K562 (cell line): ENCODE results near the gene ATP4B. TPM values are rescaled to one million over a fixed set of nuclear protein-coding genes. Genes with fewer than 3 reads are reported as not detected.

Source experiments
- ATAC-seq: fragments of 200-7000 bp; cut with Tn5 transposase; 3 replicates; pipeline ENCODE4 v1.9.1; 2020; ENCODE audit warnings: moderate library complexity
- BruUV-seq: library from RNA; stranded (reverse); fragments of 400-500 nt; replicated peaks from 2 replicates; lab custom pipeline; 2021; lab: Mats Ljungman, UMichigan
- CTCF ChIA-PET: fragments of 300-600 bp; formaldehyde crosslinking; extraction: SDS; loops from one replicate; lab custom pipeline; 2021; ENCODE audit warnings: low intra/inter-chr PET ratio; lab: Yijun Ruan, JAX
- POLR2A ChIA-PET: fragments of 300-600, 350-650 bp; sonication (Branson Sonifier 250); formaldehyde crosslinking; extraction: SDS; loops from one replicate; lab custom pipeline; 2021; ENCODE audit warnings: antibody characterized with exemption, inconsistent platforms; lab: Yijun Ruan, JAX
- DNase-seq, 4 experiments: peaks; one replicate each; pipeline versions ENCODE4 v3.0.0 to v3.0.0-alpha.2; 2011 to 2018; ENCODE audit warnings: low spot score in 3 of 4, mixed read lengths in 3 of 4; ENCODE audit errors: extremely low read depth in 1 of 4
- FAIRE-seq: peaks from 2 replicates; lab custom pipeline; 2011; peaks lifted over from hg19 to GRCh38; lab: Jason Lieb, UNC
- H2AFZ ChIP-seq: 2 replicates; pipeline ENCODE4 v1.6.0; 2011; ENCODE audit warnings: low read depth, low read length, control low read depth, inconsistent platforms
- H3K27ac ChIP-seq: fragments of 200-600 bp; 3 replicates; pipeline ENCODE4 v1.8.0; 2011; ENCODE audit warnings: low read depth, mild to moderate bottlenecking, control low read depth, inconsistent platforms, low read length, moderate library complexity, mixed read lengths; ENCODE audit errors: extremely low read depth
- H3K27me3 ChIP-seq, 2 experiments: fragments of 300-600 bp in 1 of 2; 2 replicates in 1 of 2; 3 replicates in 1 of 2; pipeline versions ENCODE4 v1.6.0 to v1.8.0; 2011; ENCODE audit warnings: inconsistent platforms in 2 of 2, low read length in 2 of 2, mild to moderate bottlenecking in 1 of 2, mixed read lengths in 1 of 2, moderate library complexity in 1 of 2; ENCODE audit not compliant: control insufficient read depth in 2 of 2, insufficient read depth in 2 of 2
- H3K36me3 ChIP-seq: fragments of 300-600 bp; 3 replicates; pipeline ENCODE4 v1.8.0; 2011; ENCODE audit warnings: mild to moderate bottlenecking, low read length, inconsistent platforms; ENCODE audit not compliant: control insufficient read depth, insufficient read depth
- H3K4me1 ChIP-seq, 2 experiments: fragments of 200-600 bp in 1 of 2; replicated peaks in 1 of 2; 2 replicates in 1 of 2; 3 replicates in 1 of 2; pipeline versions ENCODE4 v1.5.1 to v1.8.0; 2011; ENCODE audit warnings: inconsistent platforms in 2 of 2, low read length in 2 of 2, mild to moderate bottlenecking in 1 of 2, mixed read lengths in 1 of 2, moderate library complexity in 1 of 2; ENCODE audit not compliant: control insufficient read depth in 2 of 2, insufficient read depth in 2 of 2
- H3K4me2 ChIP-seq: 2 replicates; pipeline ENCODE4 v1.6.1; 2011; ENCODE audit warnings: low read length, control low read depth, inconsistent platforms, mixed read lengths; ENCODE audit not compliant: insufficient read depth
- H3K4me3 ChIP-seq: fragments of 200-600 bp; sonication (generic), shearing (Covaris generic); 2 replicates; pipeline ENCODE4 v1.5.1; 2016; ENCODE audit warnings: control low read depth, inconsistent platforms
- H3K79me2 ChIP-seq: fragments of 200-600 bp; 3 replicates; pipeline ENCODE4 v1.8.0; 2011; ENCODE audit warnings: low read length, inconsistent platforms; ENCODE audit not compliant: control insufficient read depth, insufficient read depth
- H3K9ac ChIP-seq, 2 experiments: 2 replicates each; pipeline versions ENCODE4 v1.6.0 to v1.6.1; 2011; ENCODE audit warnings: low read depth in 2 of 2, low read length in 2 of 2, control low read depth in 1 of 2, inconsistent platforms in 1 of 2, mild to moderate bottlenecking in 1 of 2, mixed read lengths in 1 of 2; ENCODE audit not compliant: insufficient read depth in 1 of 2
- H3K9me1 ChIP-seq: one replicate; pipeline ENCODE4 v1.6.0; 2011; ENCODE audit warnings: inconsistent platforms, mild to moderate bottlenecking, low read length, moderate library complexity; ENCODE audit not compliant: control insufficient read depth, insufficient read depth
- H3K9me3 ChIP-seq: replicated peaks from 2 replicates; pipeline ENCODE4 v1.5.1; 2011; ENCODE audit warnings: low read depth, low read length, inconsistent platforms; ENCODE audit not compliant: control insufficient read depth, insufficient read depth
- H4K20me1 ChIP-seq: replicated peaks from 2 replicates; pipeline ENCODE4 v1.6.1; 2011; ENCODE audit warnings: low read length, inconsistent platforms, mixed read lengths; ENCODE audit not compliant: control insufficient read depth, insufficient read depth
- CBX5 ChIP-seq: IDR thresholded peaks from 2 replicates; pipeline ENCODE4 v1.6.1; 2014; ENCODE audit warnings: low read depth, borderline replicate concordance
- EP300 ChIP-seq: IDR thresholded peaks from 2 replicates; pipeline ENCODE4 v1.6.1; 2012; ENCODE audit warnings: low read length, improper control_type of control experiment
- MBD2 ChIP-seq: sonication (generic); IDR thresholded peaks from 2 replicates; pipeline ENCODE4 v1.6.1; 2016; ENCODE audit warnings: low read depth, borderline replicate concordance
- NFIC ChIP-seq: fragments of 450-650 bp; IDR thresholded peaks from 2 replicates; pipeline ENCODE4 v1.6.1; 2017; ENCODE audit warnings: mild to moderate bottlenecking, inconsistent platforms
- RBM17 ChIP-seq: fragments of 200-400 bp; formaldehyde crosslinking; IDR thresholded peaks from 2 replicates; pipeline ENCODE4 v1.6.1; 2017; ENCODE audit warnings: low read depth, mild to moderate bottlenecking, low read length, borderline replicate concordance
- RNF219 ChIP-seq: fragments of 250-450 bp; sonication (Bioruptor Pico); IDR thresholded peaks from 2 replicates; pipeline ENCODE4 v1.5.0; 2022; ENCODE audit warnings: mild to moderate bottlenecking
- SETDB1 ChIP-seq: IDR thresholded peaks from one replicate; pipeline ENCODE4 v1.6.1; 2012; ENCODE audit warnings: low read length, control low read depth, inconsistent platforms
- SPI1 ChIP-seq: IDR thresholded peaks from 2 replicates; pipeline ENCODE4 v1.6.1; 2011; ENCODE audit warnings: low read depth, low read length, control low read depth, borderline replicate concordance
- ZNF217 ChIP-seq: sonication (generic); formaldehyde crosslinking; IDR thresholded peaks from 2 replicates; pipeline ENCODE4 v1.8.0; 2022; ENCODE audit warnings: mild to moderate bottlenecking, missing genetic modification reagents
- ZNF282 ChIP-seq: sonication (generic); formaldehyde crosslinking; IDR thresholded peaks from 2 replicates; pipeline ENCODE4 v1.8.1; 2023; ENCODE audit warnings: missing genetic modification reagents
- whole genome bisulfite sequencing: fragments of 100-300 bp; shearing (Covaris generic); methylation state at CpG from one replicate; pipeline ENCODE4 v1.1.6; 2016; ENCODE audit warnings: low coverage, mixed read lengths; ENCODE audit not compliant: insufficient coverage; ENCODE audit errors: missing lambda C conversion rate; 5-methylcytosine and 5-hydroxymethylcytosine counted together
- in situ Hi-C: fragments of 300-500 bp; cut with MboI; formaldehyde crosslinking; loops from 4 replicates; pipeline ENCODE4 v1.15.0; 2018; ENCODE audit warnings: inconsistent platforms, mixed read lengths
- intact Hi-C: fragments of 100-400 bp; cut with micrococcal nuclease; formaldehyde crosslinking; loops from 2 replicates; pipeline ENCODE4 v1.14.2; 2022
- polyA plus RNA-seq, 8 experiments: library from polyadenylated mRNA; depleted of rRNA in 4 of 8; stranded (reverse) in 5 of 8; unstranded in 3 of 8; fragments of >200 nt; fragmentation: Nextera tagmentation in 2 of 8; fragmentation: Illumina TruSeq in 1 of 8; extraction: Ambion mirVana in 2 of 8; extraction: Trizol in 1 of 8; gene quantifications; 2 replicates each; pipeline versions ENCODE4 v1.2.1 to v1.2.3, GENCODE V29; 2011 to 2014; ENCODE audit warnings: inconsistent platforms in 1 of 8, missing spikeins in 1 of 8
- total RNA-seq, 7 experiments: library from RNA; depleted of rRNA in 6 of 7; stranded (reverse); fragments of >200 nt in 6 of 7; fragmentation: Illumina TruSeq in 2 of 7; extraction: Trizol in 2 of 7; gene quantifications; 2 replicates each; pipeline versions ENCODE4 v1.2.1 to v1.2.3, GENCODE V29; 2011 to 2021; ENCODE audit warnings: low replicate concordance in 1 of 7

The ATP4B gene
- total and polyA plus RNA-seq, 9 of the 15 experiments (the other 6 are each of a cell fraction or from before 2014, with no cell fraction given) = not detected

- TF ChIP-seq RNF219 (CRISPR knock-in tag) = no peak
- TF ChIP-seq, all 486 proteins: peak for 6
These were observed 19.7 kb downstream of the ATP4B start (continued) for GRCh38 chr13:113638173-113638746.

DNA sequence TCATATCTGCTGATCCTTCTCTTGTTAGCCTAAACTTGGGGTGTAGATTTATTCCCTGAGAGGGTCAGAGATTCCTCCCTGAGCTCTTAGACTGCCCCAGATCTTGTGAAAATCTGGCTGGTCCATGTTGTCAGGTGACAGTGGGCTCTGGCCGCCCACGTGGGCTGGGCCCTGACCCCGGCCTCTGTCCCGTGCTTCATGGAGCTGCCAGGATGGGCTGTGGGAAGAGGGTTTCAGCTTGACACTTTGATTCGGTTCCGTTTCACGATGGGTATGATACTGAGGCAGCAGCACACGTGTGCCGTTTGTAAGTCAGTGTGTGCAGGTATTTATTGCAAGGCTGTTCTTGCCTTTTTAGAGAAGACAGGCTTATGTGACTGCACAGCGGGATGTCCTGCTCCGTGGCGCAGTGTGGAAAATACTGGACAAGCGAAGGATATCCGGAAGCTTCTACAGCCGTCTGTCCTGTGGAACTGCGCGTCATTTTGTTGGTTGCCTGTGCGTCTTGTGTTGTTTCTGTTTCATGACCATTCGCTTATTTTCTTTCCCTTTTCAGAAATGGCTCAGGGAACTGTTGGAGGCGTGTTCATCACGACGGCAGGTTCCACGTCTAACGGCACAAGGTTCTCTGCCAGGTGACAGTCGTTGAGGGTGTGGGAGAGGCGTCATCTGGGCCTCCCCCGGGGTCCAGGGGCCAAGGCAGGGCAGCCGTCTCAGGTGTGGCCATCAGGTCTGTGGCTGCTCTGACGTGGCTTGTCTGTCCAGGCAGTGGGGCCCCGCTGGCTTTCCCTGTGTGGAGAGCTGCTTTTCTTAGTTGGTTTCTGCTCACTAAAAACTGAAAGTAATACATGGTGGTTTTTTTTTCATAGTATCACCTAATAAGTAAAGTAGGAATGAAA, 20.5 kb downstream of the ATP4B start:
- H3K9me1 ChIP-seq = no peaks in the 10 kb centered on the region
- no peaks in the 10 kb centered on the region for H3K27me3 ChIP-seq
- ATAC-seq = no peak
- H3K36me3 ChIP-seq = peaks cover 89% of the 10 kb centered on the region
- H4K20me1 ChIP-seq = no peaks in the 10 kb centered on the region
- no peak overlapping the region for H3K27ac ChIP-seq
- WGBS = 94% methylated on average over 20 of the region's 30 CpGs
- H3K79me2 ChIP-seq = no peaks in the 10 kb centered on the region
- no peak overlapping the region for H3K4me2 ChIP-seq
- intact Hi-C loops = no loop called here
- peaks cover 4% of the 10 kb centered on the region for H3K9me3 ChIP-seq
- H2AFZ ChIP-seq = no peak overlapping the region
- no TSS peak for BruUV-seq
- FAIRE-seq = no peak
- in situ Hi-C loops = no loop called here
- CTCF ChIA-PET = no interaction called here
- no peaks in the 10 kb centered on the region for H3K4me1 ChIP-seq
- H3K4me3 ChIP-seq = no peak overlapping the region
- no peak for DNase-seq
- POLR2A ChIA-PET = no interaction called here
- H3K9ac ChIP-seq = no peak overlapping the region
- TF ChIP-seq CBX5 (no peak), ZNF217 (CRISPR knock-in tag) (no peak), RBM17 (no peak), EP300 (no peak), MBD2 (no peak), ZNF282 (no peak), SPI1 (no peak), SETDB1 (no peak), NFIC (no peak)
